HCT116 (cell line): ENCODE data around the gene GRAP. TPM values are rescaled to one million over a fixed set of nuclear protein-coding genes. Genes with fewer than 3 reads are reported as not detected.

Experiments used
- ATAC-seq: fragments of 200-7000 bp; cut with Tn5 transposase; 2 replicates; pipeline ENCODE4 v1.9.1; 2020; ENCODE audit warnings: mild to moderate bottlenecking, moderate library complexity
- BruUV-seq: library from RNA; stranded (reverse); fragments of 400-500 nt; replicated peaks from 2 replicates; lab custom pipeline; 2021; lab: Mats Ljungman, UMichigan
- CTCF ChIA-PET: fragments of 300-600 bp; sonication (Branson Sonifier 250); formaldehyde crosslinking; loops from one replicate; lab custom pipeline; 2021; ENCODE audit warnings: antibody characterized with exemption; lab: Charles Lee
- POLR2A ChIA-PET: fragments of 300-600, 350-600 bp; sonication (Branson Sonifier 250); formaldehyde crosslinking; loops from one replicate; lab custom pipeline; 2021; ENCODE audit warnings: antibody characterized with exemption; lab: Charles Lee
- RAD21 ChIA-PET, 2 experiments: fragments of 300-600 bp; sonication (Branson Sonifier 250); formaldehyde crosslinking; loops; one replicate each; lab custom pipeline; 2023; ENCODE audit warnings: low total read pairs in 2 of 2; ENCODE audit not compliant: uncharacterized antibody in 2 of 2, unreplicated experiment in 2 of 2, low non-redundant PET in 1 of 2; lab: Charles Lee
- DNase-seq: peaks from one replicate; pipeline ENCODE4 v3.0.0-alpha.2; 2010; ENCODE audit warnings: low read depth, low spot score
- H2AFZ ChIP-seq: fragments of 200-600 bp; shearing (Covaris generic), sonication (generic); 2 replicates; pipeline ENCODE4 v1.6.1; 2017; ENCODE audit warnings: low read depth, mixed run types, mixed read lengths, antibody characterized with exemption, low read length; ENCODE audit not compliant: poor library complexity, severe bottlenecking
- H3K27ac ChIP-seq: 2 replicates; pipeline ENCODE4 v1.5.1; 2012; ENCODE audit warnings: low read depth, low read length
- H3K27me3 ChIP-seq: fragments of 200-600 bp; sonication (generic); 2 replicates; pipeline ENCODE4 v1.6.1; 2016; ENCODE audit warnings: mixed run types, low read length, mixed read lengths; ENCODE audit not compliant: insufficient read depth
- H3K36me3 ChIP-seq, 2 experiments: fragments of 200-500 bp in 1 of 2; fragments of 200-600 bp in 1 of 2; sonication (Bioruptor generic) in 1 of 2; sonication (generic) in 1 of 2; 2 replicates each; pipeline versions ENCODE4 v1.5.1 to v1.6.1; 2014 to 2016; ENCODE audit warnings: low read length in 2 of 2, inconsistent platforms in 1 of 2, mixed read lengths in 1 of 2, mixed run types in 1 of 2; ENCODE audit not compliant: insufficient read depth in 2 of 2, control insufficient read depth in 1 of 2
- H3K4me1 ChIP-seq, 2 experiments: fragments of 200-600 bp in 1 of 2; sonication (generic) in 1 of 2; 2 replicates each; pipeline versions ENCODE4 v1.5.1 to v1.6.1; 2012 to 2017; ENCODE audit warnings: low read length in 2 of 2, inconsistent platforms in 1 of 2, mild to moderate bottlenecking in 1 of 2, mixed read lengths in 1 of 2, mixed run types in 1 of 2, moderate library complexity in 1 of 2; ENCODE audit not compliant: insufficient read depth in 2 of 2, control insufficient read depth in 1 of 2
- H3K4me2 ChIP-seq: fragments of 200-600 bp; sonication (generic); 2 replicates; pipeline ENCODE4 v1.6.1; 2017; ENCODE audit warnings: mixed run types, low read length, mixed read lengths
- H3K4me3 ChIP-seq, 2 experiments: fragments of 200-600 bp in 1 of 2; sonication (generic) in 1 of 2; replicated peaks in 1 of 2; 2 replicates each; pipeline ENCODE4 v1.5.1; 2011 to 2016; ENCODE audit warnings: low read length in 2 of 2, control low read depth in 1 of 2, low read depth in 1 of 2, mild to moderate bottlenecking in 1 of 2, mixed read lengths in 1 of 2, mixed run types in 1 of 2
- H3K79me2 ChIP-seq: fragments of 200-600 bp; sonication (generic); 2 replicates; pipeline ENCODE4 v1.6.1; 2017; ENCODE audit warnings: mild to moderate bottlenecking, mixed run types, low read length, moderate library complexity, mixed read lengths; ENCODE audit not compliant: insufficient read depth
- H3K9ac ChIP-seq: fragments of 200-600 bp; sonication (generic); 2 replicates; pipeline ENCODE4 v1.6.1; 2016; ENCODE audit warnings: low read length, mixed read lengths
- H3K9me2 ChIP-seq: fragments of 200-600 bp; sonication (generic), shearing (Covaris generic); 2 replicates; pipeline ENCODE4 v1.6.1; 2017; ENCODE audit warnings: mixed run types, mild to moderate bottlenecking, moderate library complexity; ENCODE audit not compliant: insufficient read depth
- H3K9me3 ChIP-seq, 2 experiments: fragments of 200-500 bp in 1 of 2; fragments of 200-600 bp in 1 of 2; sonication (Bioruptor generic) in 1 of 2; sonication (generic) in 1 of 2; 2 replicates each; pipeline ENCODE4 v1.6.1; 2014 to 2017; ENCODE audit warnings: low read length in 2 of 2, mixed read lengths in 2 of 2, inconsistent platforms in 1 of 2, low read depth in 1 of 2, mild to moderate bottlenecking in 1 of 2, mixed run types in 1 of 2, moderate library complexity in 1 of 2; ENCODE audit not compliant: control insufficient read depth in 1 of 2, insufficient read depth in 1 of 2
- H4K20me1 ChIP-seq: fragments of 200-600 bp; sonication (generic), shearing (Covaris generic); 2 replicates; pipeline ENCODE4 v1.6.1; 2017; ENCODE audit warnings: mixed run types, mild to moderate bottlenecking, moderate library complexity; ENCODE audit not compliant: insufficient read depth
- CBX3 ChIP-seq: IDR thresholded peaks from 2 replicates; pipeline ENCODE4 v1.6.1; 2012; ENCODE audit warnings: low read depth
- EGR1 ChIP-seq: IDR thresholded peaks from 2 replicates; pipeline ENCODE4 v1.6.1; 2012; ENCODE audit warnings: low read depth
- EZH2 ChIP-seq: fragments of 200-600 bp; sonication (generic); IDR thresholded peaks from 2 replicates; pipeline ENCODE4 v1.6.1; 2017; ENCODE audit warnings: antibody characterized with exemption, mixed run types
- POLR2AphosphoS5 ChIP-seq: IDR thresholded peaks from 2 replicates; pipeline ENCODE4 v1.6.1; 2011; ENCODE audit warnings: mild to moderate bottlenecking, low read depth, low read length, moderate library complexity
- SRF ChIP-seq: IDR thresholded peaks from 2 replicates; pipeline ENCODE4 v1.6.1; 2012; ENCODE audit warnings: low read depth
- intact Hi-C: fragments of 100-400 bp; cut with micrococcal nuclease; formaldehyde crosslinking; loops from 2 replicates; pipeline ENCODE4 v1.10.0; 2022
- total RNA-seq: library from RNA; stranded (reverse); gene quantifications from one replicate; pipeline ENCODE4 v1.2.1, GENCODE V29; 2021; ENCODE audit not compliant: unreplicated experiment

GRAP gene
- total RNA-seq, 1 experiment from 2014 or later: 0.27 TPM

- POLR2A ChIA-PET: no interaction called here
Observed at GRCh38 chr17:19019041-19019941, 27.5 kb downstream of the GRAP start.

GRCh38 chr17:19018600-19018950 is 28.2 kb downstream of the GRAP start:
- H3K36me3 ChIP-seq: no peaks in the 10 kb centered on the region
- H3K9ac ChIP-seq: no peak overlapping the region
- H3K9me3 ChIP-seq: no peaks in the 10 kb centered on the region
- DNase-seq: no peak
- no peak overlapping the region for H3K27ac ChIP-seq
- no peak overlapping the region for H3K4me2 ChIP-seq
- no TSS peak for BruUV-seq
- RAD21 ChIA-PET: no interaction called here
- H3K79me2 ChIP-seq: no peaks in the 10 kb centered on the region
- no peaks in the 10 kb centered on the region for H3K9me2 ChIP-seq
- TF ChIP-seq SRF (no peak), CBX3 (no peak), POLR2AphosphoS5 (no peak), EZH2 (no peak)
- H3K27me3 ChIP-seq: no peaks in the 10 kb centered on the region
- H4K20me1 ChIP-seq: no peaks in the 10 kb centered on the region
- no peak overlapping the region for H3K4me3 ChIP-seq
- POLR2A ChIA-PET: interaction anchor here (0.6 kb wide), 1 partner anchor 835 kb away, joined by 3 read pairs; no protein-coding TSS in a partner anchor
- CTCF ChIA-PET: interaction anchor here (0.6 kb wide), 1 partner anchor 958 kb away, joined by 4 read pairs; no protein-coding TSS in a partner anchor
- intact Hi-C loops: no loop called here
- H2AFZ ChIP-seq: no peak overlapping the region
- peaks cover 0 to 16% of the 10 kb centered on the region in 2 experiments; a peak in 1 of 4 replicates for H3K4me1 ChIP-seq
- ATAC-seq: no peak

More at GRCh38 chr17:19019041-19019941, 27.5 kb downstream of the GRAP start:
- CTCF ChIA-PET: interaction anchor here (0.6 kb wide), 1 partner anchor 959 kb away, joined by 4 read pairs; no protein-coding TSS in a partner anchor
- Histone ChIP-seq H2AFZ (no peak overlapping the region), H3K4me1 (peaks cover 0 to 14% of the 10 kb centered on the region in 2 experiments; a peak in 1 of 4 replicates), H4K20me1 (no peaks in the 10 kb centered on the region), H3K9me3 (no peaks in the 10 kb centered on the region), H3K4me3 (no peak overlapping the region), H3K36me3 (no peaks in the 10 kb centered on the region), H3K27ac (no peak overlapping the region), H3K79me2 (no peaks in the 10 kb centered on the region), H3K27me3 (no peaks in the 10 kb centered on the region), H3K9ac (no peak overlapping the region), H3K9me2 (no peaks in the 10 kb centered on the region), H3K4me2 (no peak overlapping the region)
- RAD21 ChIA-PET: no interaction called here
- intact Hi-C loops: no loop called here
- no peak for ATAC-seq
- no peak for DNase-seq
- TF ChIP-seq EZH2: no peak
- TF ChIP-seq EGR1: no peak
- BruUV-seq: no TSS peak
